Measurements from ENCODE around the gene ELL.

ELL gene

GRCh38 chr19:18429717-18430416 lies 92.0 kb downstream of the ELL start:
- Histone ChIP-seq H3K4me1 (ENCODE audit: control insufficient read depth, insufficient read depth, low read length) (peaks cover 50% of the 10 kb centered on the region), H3K36me3 (ENCODE audit: control insufficient read depth, insufficient read depth, low read length) (peaks cover 4% of the 10 kb centered on the region; the same call in 1 of the 2 replicates), H3K27me3 (ENCODE audit: control insufficient read depth, insufficient read depth, low read length) (no peaks in the 10 kb centered on the region), H3K27ac (ENCODE audit: low read depth, low read length) (peak overlapping the region; percentile 75; the same call in 1 of the 2 replicates), H3K9ac (ENCODE audit: low read length) (peak overlapping the region; percentile 51), H3K9me3 (ENCODE audit: control insufficient read depth, insufficient read depth, low read depth, low read length) (no peaks in the 10 kb centered on the region), H3K4me3 (ENCODE audit: low read depth, low read length) (peak overlapping the region; percentile 67)

DNA sequence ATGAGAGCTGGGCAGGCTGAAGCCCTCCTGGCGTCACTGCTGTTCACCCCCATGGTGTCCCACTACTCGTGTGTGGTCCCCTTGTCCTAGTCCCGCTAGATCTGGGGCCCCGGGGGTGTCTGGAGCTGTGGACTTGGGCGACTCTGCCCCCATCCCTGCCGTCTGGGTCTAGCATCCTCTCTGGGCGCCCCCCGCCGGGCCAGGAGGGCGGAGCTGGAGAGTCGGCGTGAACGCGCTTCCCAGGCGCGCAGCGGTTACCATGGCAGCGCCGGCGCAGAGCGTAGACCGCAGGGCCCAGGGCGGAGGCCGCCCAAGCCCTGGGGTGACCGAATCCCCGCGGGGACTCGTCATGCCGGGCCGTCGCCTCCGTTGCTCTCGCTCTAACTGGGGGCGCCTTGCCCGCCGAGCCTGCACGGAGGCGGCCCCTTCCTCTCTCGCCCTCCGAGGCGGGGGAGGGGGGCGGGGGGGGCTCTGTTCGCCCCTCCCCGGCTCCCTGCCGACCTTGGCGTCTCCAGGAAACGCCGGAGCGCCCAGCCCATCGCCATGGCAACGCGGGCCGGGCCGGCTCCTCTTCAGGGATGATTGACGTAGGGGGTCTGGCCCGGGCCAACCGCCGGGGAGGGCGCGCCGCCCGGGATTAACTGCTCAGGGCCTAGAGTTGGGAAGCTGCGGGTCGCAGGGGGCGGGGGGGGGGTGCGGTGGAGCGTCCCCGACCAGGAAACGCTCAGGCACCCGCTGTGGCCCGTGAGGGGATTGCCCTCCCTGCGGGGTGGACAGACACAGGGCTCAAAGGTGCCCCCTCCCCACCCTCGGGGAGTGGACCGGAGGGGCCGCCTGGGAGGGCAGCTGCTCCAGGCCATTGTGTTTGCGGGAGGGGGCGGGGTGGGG lies 92.8 kb downstream of the ELL start:
- H3K9ac ChIP-seq (ENCODE audit: low read length) = peak overlapping the region; percentile 51
- peaks cover 48% of the 10 kb centered on the region for H3K4me1 ChIP-seq (ENCODE audit: control insufficient read depth, insufficient read depth, low read length)
- H3K27me3 ChIP-seq (ENCODE audit: control insufficient read depth, insufficient read depth, low read length) = no peaks in the 10 kb centered on the region
- peak overlapping the region; percentile 67 for H3K4me3 ChIP-seq (ENCODE audit: low read depth, low read length)
- no peaks in the 10 kb centered on the region for H3K36me3 ChIP-seq (ENCODE audit: control insufficient read depth, insufficient read depth, low read length)
- peak overlapping the region; percentile 75; the same call in 1 of the 2 replicates for H3K27ac ChIP-seq (ENCODE audit: low read depth, low read length)
- H3K9me3 ChIP-seq (ENCODE audit: control insufficient read depth, insufficient read depth, low read depth, low read length) = no peaks in the 10 kb centered on the region

- no peaks in the 10 kb centered on the region for H3K9me3 ChIP-seq (ENCODE audit: control insufficient read depth, insufficient read depth, low read depth, low read length)
- no peaks in the 10 kb centered on the region for H3K36me3 ChIP-seq (ENCODE audit: control insufficient read depth, insufficient read depth, low read length)
- H3K27ac ChIP-seq (ENCODE audit: low read depth, low read length) = no peak overlapping the region
- H3K9ac ChIP-seq (ENCODE audit: low read length) = no peak overlapping the region
- H3K4me1 ChIP-seq (ENCODE audit: control insufficient read depth, insufficient read depth, low read length) = peaks cover 51% of the 10 kb centered on the region
- H3K27me3 ChIP-seq (ENCODE audit: control insufficient read depth, insufficient read depth, low read length) = no peaks in the 10 kb centered on the region
- H3K4me3 ChIP-seq (ENCODE audit: low read depth, low read length) = peak overlapping the region; percentile 67
Observed at GRCh38 chr19:18428173-18428786, 93.6 kb downstream of the ELL start.

DNA sequence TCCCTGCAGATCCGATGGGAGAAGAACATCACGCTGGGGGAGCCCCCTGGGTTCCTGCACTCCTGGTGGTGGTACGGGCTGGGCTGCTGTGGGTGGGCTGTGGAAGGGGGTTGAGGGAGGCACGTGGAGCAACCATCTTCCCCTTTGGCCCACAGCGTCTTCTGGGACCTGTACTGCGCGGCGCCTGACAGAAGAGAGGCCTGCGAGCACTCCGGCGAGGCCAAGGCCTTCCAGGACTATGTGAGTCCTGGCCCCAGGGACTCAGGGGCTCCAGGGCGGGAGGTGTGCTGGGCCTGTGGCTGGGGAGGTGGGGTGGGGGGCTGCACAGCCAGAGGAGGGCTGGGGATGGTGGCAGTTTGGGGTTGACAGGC lies 94.1 kb downstream of the ELL start:
- H3K4me1 ChIP-seq (ENCODE audit: control insufficient read depth, insufficient read depth, low read length) = peaks cover 46% of the 10 kb centered on the region
- no peaks in the 10 kb centered on the region for H3K36me3 ChIP-seq (ENCODE audit: control insufficient read depth, insufficient read depth, low read length)
- no peak overlapping the region for H3K4me3 ChIP-seq (ENCODE audit: low read depth, low read length)
- no peak overlapping the region for H3K27ac ChIP-seq (ENCODE audit: low read depth, low read length)
- H3K9me3 ChIP-seq (ENCODE audit: control insufficient read depth, insufficient read depth, low read depth, low read length) = no peaks in the 10 kb centered on the region
- no peaks in the 10 kb centered on the region for H3K27me3 ChIP-seq (ENCODE audit: control insufficient read depth, insufficient read depth, low read length)
- H3K9ac ChIP-seq (ENCODE audit: low read length) = no peak overlapping the region

DNA sequence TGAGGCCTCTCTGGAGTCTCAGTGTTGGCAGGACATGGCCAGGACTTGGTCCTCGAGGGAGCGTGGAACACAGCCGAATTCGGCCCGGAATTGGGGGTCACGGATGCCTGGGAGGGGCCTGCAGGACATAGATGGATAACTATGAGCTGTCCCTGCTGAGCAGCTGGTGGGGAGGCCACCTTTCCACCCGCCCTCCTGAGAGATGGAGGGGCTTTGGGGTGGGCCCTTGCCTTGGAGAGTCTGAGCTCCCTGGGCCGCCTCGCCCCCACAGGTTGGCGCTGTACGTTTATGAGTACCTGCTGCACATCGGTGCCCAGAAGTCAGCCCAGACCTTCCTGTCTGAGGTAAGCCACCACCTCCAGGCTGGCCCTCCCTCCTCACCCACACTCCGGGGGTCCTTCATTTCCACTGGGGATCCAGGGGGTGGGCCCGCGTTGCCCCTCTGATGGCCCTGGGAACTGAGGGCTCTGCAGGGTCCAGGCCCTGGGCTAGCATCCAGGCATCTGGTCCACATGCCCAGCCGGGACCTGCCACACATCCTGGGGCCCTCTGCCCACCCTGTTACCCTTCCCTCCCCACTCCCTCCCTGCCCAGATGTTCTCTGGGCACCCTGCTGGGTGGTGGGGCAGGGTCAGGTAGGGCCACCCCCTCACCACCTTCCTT lies 94.7 kb downstream of the ELL start:
- Histone ChIP-seq H3K9ac (ENCODE audit: low read length) (no peak overlapping the region), H3K36me3 (ENCODE audit: control insufficient read depth, insufficient read depth, low read length) (no peaks in the 10 kb centered on the region), H3K9me3 (ENCODE audit: control insufficient read depth, insufficient read depth, low read depth, low read length) (no peaks in the 10 kb centered on the region), H3K4me3 (ENCODE audit: low read depth, low read length) (no peak overlapping the region), H3K27ac (ENCODE audit: low read depth, low read length) (no peak overlapping the region), H3K27me3 (ENCODE audit: control insufficient read depth, insufficient read depth, low read length) (no peaks in the 10 kb centered on the region), H3K4me1 (ENCODE audit: control insufficient read depth, insufficient read depth, low read length) (peaks cover 42% of the 10 kb centered on the region)

DNA sequence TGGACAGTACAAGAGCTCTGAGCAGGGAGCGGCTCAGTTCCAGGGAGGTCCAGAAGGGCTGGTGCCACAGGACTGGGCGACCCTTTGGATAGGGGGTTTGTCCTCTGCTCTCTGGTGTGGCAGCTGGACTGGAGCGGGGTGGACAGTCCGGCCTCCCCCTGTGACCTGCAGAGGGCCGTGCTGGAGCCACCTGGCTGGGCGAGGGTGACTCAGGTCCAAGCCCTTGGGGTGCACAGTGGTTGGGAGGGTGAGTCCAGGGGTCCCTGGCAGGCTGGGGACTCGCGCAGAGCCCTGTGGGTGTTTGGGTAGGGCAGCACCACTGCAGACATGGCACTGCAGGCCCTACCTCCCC lies 95.5 kb downstream of the ELL start:
- Histone ChIP-seq H3K9ac (ENCODE audit: low read length) (no peak overlapping the region), H3K36me3 (ENCODE audit: control insufficient read depth, insufficient read depth, low read length) (no peaks in the 10 kb centered on the region), H3K4me1 (ENCODE audit: control insufficient read depth, insufficient read depth, low read length) (peaks cover 34% of the 10 kb centered on the region), H3K9me3 (ENCODE audit: control insufficient read depth, insufficient read depth, low read depth, low read length) (no peaks in the 10 kb centered on the region), H3K27me3 (ENCODE audit: control insufficient read depth, insufficient read depth, low read length) (peaks cover under 1% of the 10 kb centered on the region; the same call in 1 of the 2 replicates), H3K27ac (ENCODE audit: low read depth, low read length) (no peak overlapping the region), H3K4me3 (ENCODE audit: low read depth, low read length) (no peak overlapping the region)

- H3K27me3 ChIP-seq (ENCODE audit: control insufficient read depth, insufficient read depth, low read length) = peaks cover 6% of the 10 kb centered on the region; the same call in 1 of the 2 replicates
- H3K27ac ChIP-seq (ENCODE audit: low read depth, low read length) = no peak overlapping the region
- no peak overlapping the region for H3K4me3 ChIP-seq (ENCODE audit: low read depth, low read length)
- H3K4me1 ChIP-seq (ENCODE audit: control insufficient read depth, insufficient read depth, low read length) = peaks cover 33% of the 10 kb centered on the region
- no peaks in the 10 kb centered on the region for H3K9me3 ChIP-seq (ENCODE audit: control insufficient read depth, insufficient read depth, low read depth, low read length)
- H3K36me3 ChIP-seq (ENCODE audit: control insufficient read depth, insufficient read depth, low read length) = no peaks in the 10 kb centered on the region
- H3K9ac ChIP-seq (ENCODE audit: low read length) = no peak overlapping the region
Observed at GRCh38 chr19:18425515-18426415, 96.1 kb downstream of the ELL start.

DNA sequence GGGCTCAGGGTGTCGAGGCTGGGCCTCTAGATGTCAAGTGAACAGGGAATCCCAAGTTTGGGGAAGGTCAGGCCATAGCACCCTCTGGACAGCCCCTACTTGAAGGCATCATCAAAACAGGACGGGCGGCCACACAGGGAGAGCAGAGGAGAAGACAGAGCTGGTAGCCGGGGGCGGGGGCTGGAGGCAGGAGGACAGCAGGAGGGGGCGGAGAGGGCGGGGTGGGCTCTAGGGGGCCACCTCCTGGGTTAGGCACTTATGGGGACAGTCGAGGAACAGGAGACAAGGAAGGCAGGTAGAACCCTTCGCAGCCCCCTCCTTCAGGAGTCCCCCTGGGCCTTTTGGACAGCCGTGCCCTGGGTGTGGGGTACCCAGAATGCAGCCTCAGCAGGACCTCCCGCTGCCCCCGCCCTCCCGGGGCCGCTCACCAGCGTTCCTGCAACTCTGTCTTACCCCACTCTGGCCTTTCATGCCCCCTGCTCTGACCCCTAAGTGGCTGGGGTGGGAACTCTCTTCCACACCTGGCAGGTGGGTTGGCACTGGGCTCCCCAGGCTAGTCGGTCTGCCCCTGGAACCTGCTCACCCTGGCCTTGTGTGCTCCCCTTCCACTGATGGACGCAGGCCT lies 96.9 kb downstream of the ELL start:
- no peaks in the 10 kb centered on the region for H3K9me3 ChIP-seq (ENCODE audit: control insufficient read depth, insufficient read depth, low read depth, low read length)
- peaks cover 27% of the 10 kb centered on the region for H3K4me1 ChIP-seq (ENCODE audit: control insufficient read depth, insufficient read depth, low read length)
- no peak overlapping the region for H3K27ac ChIP-seq (ENCODE audit: low read depth, low read length)
- peaks cover 12% of the 10 kb centered on the region; the same call in 1 of the 2 replicates for H3K27me3 ChIP-seq (ENCODE audit: control insufficient read depth, insufficient read depth, low read length)
- H3K9ac ChIP-seq (ENCODE audit: low read length) = peak overlapping the region; percentile 24
- H3K36me3 ChIP-seq (ENCODE audit: control insufficient read depth, insufficient read depth, low read length) = no peaks in the 10 kb centered on the region
- no peak overlapping the region for H3K4me3 ChIP-seq (ENCODE audit: low read depth, low read length)

- peaks cover 15% of the 10 kb centered on the region; the same call in 1 of the 2 replicates for H3K27me3 ChIP-seq (ENCODE audit: control insufficient read depth, insufficient read depth, low read length)
- no peaks in the 10 kb centered on the region for H3K36me3 ChIP-seq (ENCODE audit: control insufficient read depth, insufficient read depth, low read length)
- H3K27ac ChIP-seq (ENCODE audit: low read depth, low read length) = no peak overlapping the region
- no peak overlapping the region for H3K4me3 ChIP-seq (ENCODE audit: low read depth, low read length)
- H3K9me3 ChIP-seq (ENCODE audit: control insufficient read depth, insufficient read depth, low read depth, low read length) = no peaks in the 10 kb centered on the region
- H3K4me1 ChIP-seq (ENCODE audit: control insufficient read depth, insufficient read depth, low read length) = peaks cover 22% of the 10 kb centered on the region
- H3K9ac ChIP-seq (ENCODE audit: low read length) = no peak overlapping the region
Observed at GRCh38 chr19:18424122-18424889, 97.6 kb downstream of the ELL start.
